Stimulated activated CD8-positive, alpha-beta memory T cell treated with anti-CD3 and anti-CD28 coated beads, Interleukin-7, amount 100 ng/mL, for 4 hours (primary cell): ENCODE measurements around the gene SPINT2.
"Not testable (repeated sequence)": the region's sequence is repeated elsewhere in the genome, so short reads cannot be mapped to it uniquely, and the experiment has no call there.

Source experiments
- DNase-seq, 2 donors: peaks; one replicate each; pipeline ENCODE4 v3.0.0-alpha.2; 2020; ENCODE audit warnings: low read depth in 2 of 2

The SPINT2 gene

GRCh38 chr19:38264486-38265212 lies at the start of gene SPINT2:
TSS of gene SPINT2 (plus strand) at chr19:38264573. CDS start at chr19:38264893, 320 bp downstream.
- peak; percentile 14 to 26 for DNase-seq

GRCh38 chr19:38216785-38217641 lies 47.4 kb upstream of the SPINT2 start:
- DNase-seq = no peak

GRCh38 chr19:38218204-38218603 lies 46.2 kb upstream of the SPINT2 start:
- no peak for DNase-seq

- DNase-seq = no peak
These were observed 45.2 kb upstream of the SPINT2 start for GRCh38 chr19:38219221-38219620.

- no peak for DNase-seq
These were observed 43.0 kb upstream of the SPINT2 start for GRCh38 chr19:38221421-38221820.

GRCh38 chr19:38221919-38222830 lies 42.2 kb upstream of the SPINT2 start:
- no peak for DNase-seq

- DNase-seq = no peak
These were observed 41.3 kb upstream of the SPINT2 start for GRCh38 chr19:38223119-38223523.

- no peak for DNase-seq
These were observed 40.8 kb upstream of the SPINT2 start for GRCh38 chr19:38223617-38224013.

- DNase-seq = peak; percentile 49 to 52
These were observed 40.1 kb upstream of the SPINT2 start, which contains the start of gene DPF1 for GRCh38 chr19:38224014-38224862. TSS of gene DPF1 (minus strand) at chr19:38224222. CDS start at chr19:38224142, 80 bp downstream.

GRCh38 chr19:38224863-38225218 lies 39.5 kb upstream of the SPINT2 start:
- not testable (repeated sequence) for DNase-seq

GRCh38 chr19:38227287-38228004 lies 36.9 kb upstream of the SPINT2 start:
- DNase-seq = no peak

- DNase-seq = no peak
These were observed 36.4 kb upstream of the SPINT2 start for GRCh38 chr19:38228005-38228377.

- no peak for DNase-seq
These were observed 35.6 kb upstream of the SPINT2 start for GRCh38 chr19:38228491-38229439.

GRCh38 chr19:38229585-38230073 lies 34.7 kb upstream of the SPINT2 start:
- peak; percentile 18 to 41 for DNase-seq

- not testable (repeated sequence) for DNase-seq
These were observed 33.8 kb upstream of the SPINT2 start for GRCh38 chr19:38230506-38231133.

GRCh38 chr19:38231918-38232317 lies 32.5 kb upstream of the SPINT2 start:
- DNase-seq = no peak

GRCh38 chr19:38233740-38234251 lies 30.6 kb upstream of the SPINT2 start:
- DNase-seq = peak; percentile 42 to 50

GRCh38 chr19:38234615-38235014 lies 29.8 kb upstream of the SPINT2 start:
- DNase-seq = no peak
